A549 (cell line): ENCODE data around the gene CLIP2.
"Not testable (repeated sequence)": the region's sequence is repeated elsewhere in the genome, so short reads cannot be mapped to it uniquely, and the experiment has no call there.

Source experiments
- BHLHE40 ChIP-seq: IDR thresholded peaks from 2 replicates; pipeline ENCODE4 v1.6.1; 2012; ENCODE audit warnings: low read depth, low read length, inconsistent platforms
- CBX2 ChIP-seq: fragments of 200-600 bp; sonication (generic); IDR thresholded peaks from 2 replicates; pipeline ENCODE4 v1.6.1; 2016; ENCODE audit warnings: low read depth, mild to moderate bottlenecking, borderline replicate concordance
- CTCF ChIP-seq: fragments of >200 bp; sonication (Bioruptor Twin); formaldehyde crosslinking; IDR thresholded peaks from 3 replicates; pipeline ENCODE4 v1.5.1; 2016
- JUNB ChIP-seq: fragments of >200 bp; sonication (Bioruptor Twin); formaldehyde crosslinking; IDR thresholded peaks from 2 replicates; pipeline ENCODE4 v1.6.1; 2016
- POLR2A ChIP-seq: IDR thresholded peaks from 2 replicates; pipeline ENCODE4 v1.6.1; 2012; ENCODE audit warnings: mild to moderate bottlenecking, low read length
- RCOR1 ChIP-seq: fragments of 150-350 bp; IDR thresholded peaks from 2 replicates; pipeline ENCODE4 v1.6.1; 2014; ENCODE audit warnings: antibody characterized with exemption, low read length, low read depth
- REST ChIP-seq: fragments of 200-600 bp; sonication (generic); IDR thresholded peaks from 2 replicates; pipeline ENCODE4 v1.6.1; 2016; ENCODE audit warnings: antibody characterized with exemption, mild to moderate bottlenecking, moderate library complexity

DNA sequence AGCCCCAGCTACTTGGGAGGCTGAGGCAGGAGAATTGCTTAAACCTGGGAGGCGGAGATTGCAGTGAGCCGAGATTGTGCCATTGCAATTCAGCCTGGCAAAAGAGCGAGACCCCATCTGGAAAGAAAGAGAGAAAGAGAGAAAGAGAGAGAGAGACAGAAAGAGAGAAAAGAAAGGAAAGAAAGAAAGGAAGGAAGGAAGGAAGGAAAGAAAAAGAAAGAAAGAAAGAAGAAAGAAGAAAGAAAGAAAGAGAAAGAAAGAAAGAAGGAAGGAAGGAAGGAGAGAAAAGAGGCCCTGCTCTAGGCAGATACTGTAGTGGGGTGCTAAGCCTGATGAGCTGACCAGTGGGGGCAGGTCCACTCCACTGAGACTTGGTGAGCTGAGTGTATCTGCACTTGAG is 150.9 kb downstream of the CLIP2 start:
- not testable (repeated sequence) for TF ChIP-seq CTCF, RCOR1, BHLHE40, REST, CBX2, POLR2A, JUNB
